Stomach (tissue), 4 donors: Measurements from ENCODE around the gene ARL15.

Source experiments
- EP300 ChIP-seq: sonication (generic); formaldehyde crosslinking; IDR thresholded peaks from one replicate; pipeline ENCODE4 v1.6.1; 2017; ENCODE audit warnings: antibody characterized with exemption
- POLR2A ChIP-seq, 4 donors: fragments of 450-650 bp; IDR thresholded peaks; one replicate each; pipeline ENCODE4 v1.6.1; 2016; ENCODE audit warnings: antibody characterized with exemption in 4 of 4, control low read depth in 2 of 4, mild to moderate bottlenecking in 1 of 4, moderate library complexity in 1 of 4
- POLR2AphosphoS5 ChIP-seq, 3 donors: sonication (generic); formaldehyde crosslinking; IDR thresholded peaks; one replicate each; pipeline ENCODE4 v1.6.1; 2016; ENCODE audit warnings: antibody characterized with exemption in 3 of 3
- TF ChIP-seq, protein P1 (sequence below), 7 experiments: fragments of 450-650 bp in 4 of 7; fragments of 200-600 bp in 3 of 7; sonication (generic) in 3 of 7; IDR thresholded peaks; one replicate each; pipeline ENCODE4 v1.5.1; 2016 to 2019; ENCODE audit warnings: antibody characterized with exemption in 7 of 7, control low read depth in 2 of 7, mild to moderate bottlenecking in 1 of 7

- no peak for TF ChIP-seq POLR2A (IDR thresholded peaks at IDR 0.05)
- TF ChIP-seq, protein P1, sequence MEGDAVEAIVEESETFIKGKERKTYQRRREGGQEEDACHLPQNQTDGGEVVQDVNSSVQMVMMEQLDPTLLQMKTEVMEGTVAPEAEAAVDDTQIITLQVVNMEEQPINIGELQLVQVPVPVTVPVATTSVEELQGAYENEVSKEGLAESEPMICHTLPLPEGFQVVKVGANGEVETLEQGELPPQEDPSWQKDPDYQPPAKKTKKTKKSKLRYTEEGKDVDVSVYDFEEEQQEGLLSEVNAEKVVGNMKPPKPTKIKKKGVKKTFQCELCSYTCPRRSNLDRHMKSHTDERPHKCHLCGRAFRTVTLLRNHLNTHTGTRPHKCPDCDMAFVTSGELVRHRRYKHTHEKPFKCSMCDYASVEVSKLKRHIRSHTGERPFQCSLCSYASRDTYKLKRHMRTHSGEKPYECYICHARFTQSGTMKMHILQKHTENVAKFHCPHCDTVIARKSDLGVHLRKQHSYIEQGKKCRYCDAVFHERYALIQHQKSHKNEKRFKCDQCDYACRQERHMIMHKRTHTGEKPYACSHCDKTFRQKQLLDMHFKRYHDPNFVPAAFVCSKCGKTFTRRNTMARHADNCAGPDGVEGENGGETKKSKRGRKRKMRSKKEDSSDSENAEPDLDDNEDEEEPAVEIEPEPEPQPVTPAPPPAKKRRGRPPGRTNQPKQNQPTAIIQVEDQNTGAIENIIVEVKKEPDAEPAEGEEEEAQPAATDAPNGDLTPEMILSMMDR (IDR thresholded peaks at IDR 0.05): no peak
- TF ChIP-seq EP300: no peak
- no peak for TF ChIP-seq POLR2AphosphoS5 (IDR thresholded peaks at IDR 0.05)
These were observed 416.7 kb downstream of the ARL15 start for GRCh38 chr5:53893626-53894025.
